A673 (cell line): Measurements from ENCODE around the gene COQ5. TPM values are rescaled to one million over a fixed set of nuclear protein-coding genes. Genes with fewer than 3 reads are reported as not detected.
"Not testable (repeated sequence)": the region's sequence is repeated elsewhere in the genome, so short reads cannot be mapped to it uniquely, and the experiment has no call there.

Experiments used
- BruUV-seq: library from RNA; stranded (reverse); fragments of 400-500 nt; replicated peaks from 2 replicates; lab custom pipeline; 2021; lab: Mats Ljungman, UMichigan
- CTCF ChIA-PET: fragments of 300-600 bp; sonication (Branson Sonifier 250); formaldehyde crosslinking; loops from one replicate; lab custom pipeline; 2022; ENCODE audit warnings: antibody characterized with exemption; lab: Charles Lee
- POLR2A ChIA-PET: fragments of 300-600 bp; sonication (Branson Sonifier 250); formaldehyde crosslinking; loops from one replicate; lab custom pipeline; 2022; ENCODE audit warnings: antibody characterized with exemption; ENCODE audit not compliant: low non-redundant PET; lab: Charles Lee
- DNase-seq: peaks from one replicate; pipeline ENCODE4 v3.0.0-alpha.2; 2015; ENCODE audit warnings: low spot score
- H3K27ac ChIP-seq: fragments of 200-600 bp; sonication (generic); 2 replicates; pipeline ENCODE4 v1.5.1; 2016; ENCODE audit warnings: mixed run types, low read depth, mild to moderate bottlenecking, mixed read lengths, antibody characterized with exemption, low read length; ENCODE audit not compliant: poor library complexity, severe bottlenecking
- H3K27me3 ChIP-seq: fragments of 200-600 bp; sonication (generic); replicated peaks from 2 replicates; pipeline ENCODE4 v1.6.1; 2017; ENCODE audit warnings: mixed run types, low read depth, mild to moderate bottlenecking, mixed read lengths, antibody characterized with exemption, low read length; ENCODE audit not compliant: insufficient read depth, poor library complexity
- H3K36me3 ChIP-seq: fragments of 200-600 bp; sonication (generic); 2 replicates; pipeline ENCODE4 v1.6.1; 2016; ENCODE audit warnings: mixed run types, mild to moderate bottlenecking, mixed read lengths, antibody characterized with exemption, low read length; ENCODE audit not compliant: insufficient read depth, poor library complexity, severe bottlenecking
- H3K4me1 ChIP-seq: fragments of 200-600 bp; sonication (generic); 2 replicates; pipeline ENCODE4 v1.6.1; 2017; ENCODE audit warnings: mixed run types, mild to moderate bottlenecking, mixed read lengths, antibody characterized with exemption, low read length; ENCODE audit not compliant: insufficient read depth, poor library complexity, severe bottlenecking
- H3K4me3 ChIP-seq: fragments of 200-600 bp; sonication (generic); 2 replicates; pipeline ENCODE4 v1.5.1; 2016; ENCODE audit warnings: low read depth, mixed run types, mild to moderate bottlenecking, mixed read lengths, low read length; ENCODE audit not compliant: poor library complexity, severe bottlenecking
- H3K9me3 ChIP-seq: fragments of 200-600 bp; sonication (generic); 2 replicates; pipeline ENCODE4 v1.6.1; 2016; ENCODE audit warnings: mixed run types, low read depth, mild to moderate bottlenecking, mixed read lengths, antibody characterized with exemption, low read length; ENCODE audit not compliant: poor library complexity, severe bottlenecking
- CTCF ChIP-seq: fragments of 300-800, 200-600 bp; sonication (generic); conservative IDR thresholded peaks from 2 replicates; pipeline ENCODE4 v1.5.1; 2017; ENCODE audit warnings: low read depth, mild to moderate bottlenecking, antibody characterized with exemption, low read length, moderate library complexity, mixed read lengths
- EZH2 ChIP-seq: fragments of 200-600 bp; sonication (generic); IDR thresholded peaks from 2 replicates; pipeline ENCODE4 v1.6.1; 2017; ENCODE audit warnings: borderline replicate concordance, low read depth, mild to moderate bottlenecking, mixed read lengths, antibody characterized with exemption, low read length; ENCODE audit not compliant: poor library complexity, severe bottlenecking
- intact Hi-C: fragments of 100-400 bp; cut with micrococcal nuclease; formaldehyde crosslinking; loops from one replicate; pipeline ENCODE4 v1.10.0; 2022; ENCODE audit not compliant: unreplicated experiment
- total RNA-seq: library from RNA; stranded (reverse); gene quantifications from 2 replicates; pipeline ENCODE4 v1.2.3, GENCODE V29; 2021

The COQ5 gene
- total RNA-seq, 1 experiment from 2014 or later = 36.5 TPM

GRCh38 chr12:120532701-120533238 is 3.8 kb upstream of the COQ5 start:
- intact Hi-C loops = no loop called here
- no peak for DNase-seq
- H3K27me3 ChIP-seq = no peaks in the 10 kb centered on the region
- BruUV-seq = no TSS peak
- peaks cover 10% of the 10 kb centered on the region for H3K36me3 ChIP-seq
- ChIA-PET POLR2A (interaction anchor here (0.6 kb wide), 1 partner anchor 332 kb away, joined by 3 read pairs; no protein-coding TSS in a partner anchor), CTCF (no interaction called here)
- H3K4me1 ChIP-seq = peaks cover 21% of the 10 kb centered on the region
- no peak overlapping the region for H3K27ac ChIP-seq
- TF ChIP-seq CTCF (no peak), EZH2 (no peak)
- no peak overlapping the region for H3K4me3 ChIP-seq
- H3K9me3 ChIP-seq = no peaks in the 10 kb centered on the region

- H3K4me1 ChIP-seq, intact Hi-C loops, H3K36me3 ChIP-seq, BruUV-seq, H3K27me3 ChIP-seq, CTCF ChIA-PET, DNase-seq, POLR2A ChIA-PET, H3K9me3 ChIP-seq: not testable (repeated sequence)
- Histone ChIP-seq H3K27ac (peak overlapping the region; percentile 90), H3K4me3 (peak overlapping the region; percentile 83)
Observed at GRCh38 chr12:120530418-120530761, 1.4 kb upstream of the COQ5 start.

- TF ChIP-seq CTCF (no peak), EZH2 (no peak)
- Histone ChIP-seq H3K9me3 (no peaks in the 10 kb centered on the region), H3K27ac (peak overlapping the region; percentile 90), H3K4me1 (no peaks in the 10 kb centered on the region), H3K4me3 (peak overlapping the region; percentile 83), H3K36me3 (no peaks in the 10 kb centered on the region), H3K27me3 (no peaks in the 10 kb centered on the region)
- peak; percentile 60 for DNase-seq
- CTCF ChIA-PET = no interaction called here
- intact Hi-C loops = no loop called here
- no TSS peak for BruUV-seq
- POLR2A ChIA-PET = no interaction called here
Observed at GRCh38 chr12:120529641-120530417, 871 bp upstream of the COQ5 start.
